Glutamatergic neuron (in vitro differentiated cells): Measurements from ENCODE around the gene GEMIN7. TPM values are rescaled to one million over a fixed set of nuclear protein-coding genes. Genes with fewer than 3 reads are reported as not detected.
A peak's percentile ranks its signal among the peaks of the same experiment; 100 is the strongest.

ENCODE experiments used
- DNase-seq: peaks from one replicate; pipeline ENCODE4 v3.0.0; 2022
- H3K27ac Mint-ChIP-seq: one replicate; pipeline ENCODE4 v1.8.0; 2020; ENCODE audit warnings: mild to moderate bottlenecking, mixed read lengths, inconsistent platforms; ENCODE audit not compliant: unreplicated experiment
- H3K27me3 Mint-ChIP-seq: one replicate; pipeline ENCODE4 v1.8.0; 2020; ENCODE audit warnings: mild to moderate bottlenecking, moderate library complexity, mixed read lengths, inconsistent platforms; ENCODE audit not compliant: unreplicated experiment
- H3K36me3 Mint-ChIP-seq: one replicate; pipeline ENCODE4 v1.8.0; 2020; ENCODE audit warnings: mild to moderate bottlenecking, mixed read lengths, inconsistent platforms; ENCODE audit not compliant: unreplicated experiment
- H3K4me1 Mint-ChIP-seq: one replicate; pipeline ENCODE4 v1.8.0; 2020; ENCODE audit warnings: mild to moderate bottlenecking, low read depth, mixed read lengths, inconsistent platforms; ENCODE audit not compliant: unreplicated experiment
- H3K4me3 Mint-ChIP-seq: one replicate; pipeline ENCODE4 v1.8.0; 2020; ENCODE audit warnings: mild to moderate bottlenecking, mixed read lengths, inconsistent platforms; ENCODE audit not compliant: unreplicated experiment
- H3K9me3 Mint-ChIP-seq: one replicate; pipeline ENCODE4 v1.8.0; 2020; ENCODE audit warnings: mild to moderate bottlenecking, moderate library complexity, mixed read lengths, inconsistent platforms; ENCODE audit not compliant: unreplicated experiment
- CTCF ChIP-seq: fragments of 200-600 bp; sonication (generic); IDR thresholded peaks from one replicate; pipeline ENCODE4 v1.5.0; 2021; ENCODE audit not compliant: partially characterized antibody, unreplicated experiment
- total RNA-seq: library from RNA; stranded (reverse); fragmentation: NEBNext Ultra II Directional; extraction: Animal tissue kit (Norgen Biotek cat#: 25700); gene quantifications from one replicate; pipeline ENCODE4 v1.2.1, GENCODE V29; 2021; ENCODE audit not compliant: unreplicated experiment

The GEMIN7 gene
- total RNA-seq, 1 donor from 2014 or later = 49.1 TPM

- Mint-ChIP-seq H3K27ac (no peak overlapping the region), H3K9me3 (peaks cover 1% of the 10 kb centered on the region), H3K4me3 (no peak overlapping the region), H3K27me3 (peaks cover 3% of the 10 kb centered on the region), H3K4me1 (peaks cover 4% of the 10 kb centered on the region), H3K36me3 (peaks cover 5% of the 10 kb centered on the region)
- TF ChIP-seq CTCF = no peak
- DNase-seq = no peak
Measured at GRCh38 chr19:45086480-45086879, 7.4 kb downstream of the GEMIN7 start.

GRCh38 chr19:45087531-45087930, 8.5 kb downstream of the GEMIN7 start:
- H3K4me1 Mint-ChIP-seq = peaks cover 4% of the 10 kb centered on the region
- H3K27ac Mint-ChIP-seq = peak overlapping the region; percentile 55
- peaks cover 2% of the 10 kb centered on the region for H3K27me3 Mint-ChIP-seq
- DNase-seq = no peak
- peaks cover 6% of the 10 kb centered on the region for H3K9me3 Mint-ChIP-seq
- no peak for TF ChIP-seq CTCF
- no peak overlapping the region for H3K4me3 Mint-ChIP-seq
- H3K36me3 Mint-ChIP-seq = no peaks in the 10 kb centered on the region

- no peak overlapping the region for H3K4me3 Mint-ChIP-seq
- TF ChIP-seq CTCF = no peak
- H3K4me1 Mint-ChIP-seq = peaks cover 18% of the 10 kb centered on the region
- H3K27ac Mint-ChIP-seq = no peak overlapping the region
- no peak for DNase-seq
- no peaks in the 10 kb centered on the region for H3K36me3 Mint-ChIP-seq
- peaks cover 9% of the 10 kb centered on the region for H3K27me3 Mint-ChIP-seq
- H3K9me3 Mint-ChIP-seq = peaks cover 15% of the 10 kb centered on the region
Measured at GRCh38 chr19:45090034-45090433, 11.0 kb downstream of the GEMIN7 start.

GRCh38 chr19:45090606-45091005, 11.5 kb downstream of the GEMIN7 start:
- H3K27ac Mint-ChIP-seq = no peak overlapping the region
- no peak for TF ChIP-seq CTCF
- no peak for DNase-seq
- peaks cover 18% of the 10 kb centered on the region for H3K4me1 Mint-ChIP-seq
- H3K4me3 Mint-ChIP-seq = peak overlapping the region; percentile 92
- H3K9me3 Mint-ChIP-seq = peaks cover 15% of the 10 kb centered on the region
- no peaks in the 10 kb centered on the region for H3K36me3 Mint-ChIP-seq
- H3K27me3 Mint-ChIP-seq = peaks cover 9% of the 10 kb centered on the region

- H3K4me3 Mint-ChIP-seq = peak overlapping the region; percentile 92
- peak; percentile 99 for DNase-seq
- H3K27me3 Mint-ChIP-seq = peaks cover 9% of the 10 kb centered on the region
- TF ChIP-seq CTCF = no peak
- peaks cover 17% of the 10 kb centered on the region for H3K9me3 Mint-ChIP-seq
- H3K36me3 Mint-ChIP-seq = no peaks in the 10 kb centered on the region
- peaks cover 22% of the 10 kb centered on the region for H3K4me1 Mint-ChIP-seq
- peak overlapping the region; percentile 99 for H3K27ac Mint-ChIP-seq
Measured at GRCh38 chr19:45091031-45091923, 12.2 kb downstream of the GEMIN7 start.
